Measurements from ENCODE around the gene IZUMO1. TPM values are rescaled to one million over a fixed set of nuclear protein-coding genes. Genes with fewer than 3 reads are reported as not detected.

The IZUMO1 gene
- total and polyA plus RNA-seq, 2 of the 8 experiments (the other 6 are each of a cell fraction or from before 2014, with no cell fraction given) = 0.33 to 1.8 TPM

DNA sequence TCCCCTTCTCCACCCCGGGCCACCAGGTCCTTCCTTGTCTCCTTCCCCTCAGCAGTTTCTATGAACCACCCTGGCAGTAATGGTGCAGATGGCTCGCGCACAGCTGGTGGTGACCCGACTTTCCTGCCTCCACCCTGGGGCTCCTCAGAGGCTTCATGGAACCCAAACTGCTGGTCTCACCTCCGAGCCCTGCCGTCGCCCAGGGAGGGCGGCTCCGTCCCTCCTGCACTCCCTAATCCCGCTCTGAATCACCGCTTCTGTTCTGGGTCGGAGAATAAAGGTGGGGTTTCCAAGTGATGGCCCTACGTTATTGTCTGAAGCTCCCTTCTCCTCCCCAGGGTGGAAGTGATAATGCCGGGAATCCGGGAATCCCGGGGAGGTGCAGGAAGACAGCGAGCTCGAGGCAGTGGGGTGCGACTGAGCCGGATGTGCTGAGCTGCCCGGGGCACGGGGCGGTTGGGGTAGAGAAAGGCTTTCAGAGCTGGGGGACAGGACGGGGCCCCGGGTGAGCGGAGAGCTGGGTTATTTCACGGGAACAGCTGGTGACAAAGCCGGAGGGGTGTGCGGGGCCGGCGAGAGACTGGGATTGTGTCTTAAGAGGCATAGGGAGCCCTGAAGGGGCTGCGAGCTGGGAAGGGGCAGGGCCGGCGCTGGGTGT is 50.2 kb downstream of the IZUMO1 start (continued):
- TF ChIP-seq SAP30 (IDR thresholded peaks at IDR 0.05; ENCODE audit: insufficient read depth, insufficient replicate concordance, low read length) (peak; percentile 48), TAF1 (IDR thresholded peaks at IDR 0.05; ENCODE audit: low read depth, low read length) (0 out of 2 replicates have a peak, but pooled peaks have one; percentile 25), EGR1 (IDR thresholded peaks at IDR 0.05; ENCODE audit: borderline replicate concordance, low read depth, low read length) (no peak), ZNF274 (IDR thresholded peaks at IDR 0.05; ENCODE audit: borderline replicate concordance, extremely low read depth, low read length) (no peak), CEBPB (IDR thresholded peaks at IDR 0.05; ENCODE audit: low read depth, low read length) (no peak), E2F6 (IDR thresholded peaks at IDR 0.05) (peak; percentile 19; the same call in 1 of the 2 replicates), RAD21 (IDR thresholded peaks at IDR 0.05 in 1 of 2, conservative IDR thresholded peaks at IDR 0.05 in 1 of 2; ENCODE audit: low read depth in 2 of 2, low read length in 2 of 2) (no peak), PHF8 (conservative IDR thresholded peaks at IDR 0.05; ENCODE audit: low read depth, low read length) (0 out of 2 replicates have a peak, but pooled peaks have one; percentile 31), RBBP5 (IDR thresholded peaks at IDR 0.05; ENCODE audit: borderline replicate concordance, low read depth, low read length) (peak; percentile 93; the same call in 1 of the 2 replicates), ATF2 (IDR thresholded peaks at IDR 0.05; ENCODE audit: low read length) (no peak), TEAD4 (IDR thresholded peaks at IDR 0.05; ENCODE audit: low read depth, low read length) (no peak), RNF2 (IDR thresholded peaks at IDR 0.05; ENCODE audit: borderline replicate concordance, low read depth, low read length, missing control alignments, poor library complexity, severe bottlenecking) (peak; percentile 23), YY1 (IDR thresholded peaks at IDR 0.05; ENCODE audit: low read depth, low read length) (no peak), POLR2A (IDR thresholded peaks at IDR 0.05; ENCODE audit: control extremely low read depth in 1 of 2, low read depth in 2 of 2, low read length in 2 of 2) (no peak), HDAC2 (IDR thresholded peaks at IDR 0.05; ENCODE audit: borderline replicate concordance in 1 of 2, low read depth in 2 of 2, low read length in 2 of 2) (no peak), KDM4A (IDR thresholded peaks at IDR 0.05; ENCODE audit: low read depth, low read length, severe bottlenecking) (peak; percentile 91), SIX5 (IDR thresholded peaks at IDR 0.05; ENCODE audit: low read depth, low read length) (no peak)
- TF ChIP-seq, protein P1, sequence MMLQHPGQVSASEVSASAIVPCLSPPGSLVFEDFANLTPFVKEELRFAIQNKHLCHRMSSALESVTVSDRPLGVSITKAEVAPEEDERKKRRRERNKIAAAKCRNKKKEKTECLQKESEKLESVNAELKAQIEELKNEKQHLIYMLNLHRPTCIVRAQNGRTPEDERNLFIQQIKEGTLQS (IDR thresholded peaks at IDR 0.05; ENCODE audit: insufficient read depth, low read depth, low read length) = no peak
